NCI-H146 treated with DMSO at 0.1 percent for 48 hours (cell line): ENCODE results near the gene NT5C2.

Experiments
- DNase-seq: peaks from one replicate; lab custom pipeline; 2025; ENCODE audit not compliant: unreplicated experiment; lab: John Stamatoyannopoulos, UW

NT5C2 gene

DNA sequence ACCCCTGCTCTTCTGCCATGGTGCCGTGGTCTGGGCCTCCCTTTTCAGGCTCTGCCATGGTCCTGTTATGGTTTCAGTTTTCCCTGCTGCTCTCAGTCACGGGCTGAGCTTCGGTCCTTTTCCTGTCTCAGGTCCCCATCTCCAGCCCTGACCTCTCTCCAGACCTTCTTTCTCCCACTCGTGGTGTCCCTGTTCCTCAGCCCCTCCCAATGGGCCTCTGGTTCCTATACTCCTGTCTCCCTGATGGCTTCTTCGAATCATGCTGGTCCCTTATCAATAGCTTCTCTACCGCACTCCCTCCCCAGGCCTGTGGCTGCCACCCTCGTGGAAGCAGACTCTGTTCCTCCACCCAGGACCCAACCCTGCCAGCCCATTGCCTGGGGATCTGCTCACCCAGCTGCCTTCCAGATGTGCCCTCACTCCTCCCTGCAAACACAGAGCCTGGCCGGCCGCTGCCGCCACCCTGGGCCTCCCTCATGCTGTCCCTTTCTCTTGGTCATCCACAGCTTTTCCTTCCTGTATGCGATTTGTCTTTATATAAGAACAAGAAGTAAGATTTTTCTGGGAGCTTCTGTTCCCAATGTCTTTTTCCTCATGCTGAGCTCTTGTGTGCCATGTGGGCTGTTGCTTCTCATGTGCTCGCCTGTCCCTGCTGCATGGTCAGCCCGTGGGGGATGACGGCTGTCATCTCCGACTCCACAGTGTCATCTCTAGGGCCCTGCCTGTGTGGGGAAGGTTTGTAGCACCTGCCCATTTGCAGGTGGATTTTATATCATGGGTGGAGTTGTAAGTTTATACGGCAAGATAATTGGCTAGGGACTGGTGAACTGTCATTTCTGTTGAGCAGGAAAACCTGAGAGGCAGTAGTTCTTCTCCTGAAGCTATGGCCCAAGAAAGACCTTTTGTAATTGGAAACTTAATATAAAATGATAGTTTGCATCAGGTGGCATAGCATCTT, 126.7 kb downstream of the NT5C2 start:
- no peak for DNase-seq

DNA sequence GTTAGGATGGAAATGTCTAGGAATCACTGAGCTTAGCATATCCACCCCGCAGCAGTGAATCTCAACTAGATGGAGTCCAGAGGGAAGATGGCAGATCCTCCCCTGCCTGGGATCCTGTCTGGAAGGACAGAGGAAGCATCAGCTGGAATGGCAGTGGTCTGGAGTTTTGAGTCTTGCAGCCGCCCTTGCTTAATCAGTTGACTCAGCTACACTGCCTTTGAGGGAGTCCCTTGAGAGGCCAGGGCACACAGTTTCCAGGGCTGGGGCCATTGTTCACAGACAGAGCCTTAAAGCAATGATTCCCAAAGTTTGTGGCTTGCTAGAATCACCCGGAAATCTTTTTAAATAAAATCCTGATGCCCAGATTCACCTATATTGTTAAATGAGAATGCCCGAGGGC, 128.1 kb downstream of the NT5C2 start:
- no peak for DNase-seq

DNA sequence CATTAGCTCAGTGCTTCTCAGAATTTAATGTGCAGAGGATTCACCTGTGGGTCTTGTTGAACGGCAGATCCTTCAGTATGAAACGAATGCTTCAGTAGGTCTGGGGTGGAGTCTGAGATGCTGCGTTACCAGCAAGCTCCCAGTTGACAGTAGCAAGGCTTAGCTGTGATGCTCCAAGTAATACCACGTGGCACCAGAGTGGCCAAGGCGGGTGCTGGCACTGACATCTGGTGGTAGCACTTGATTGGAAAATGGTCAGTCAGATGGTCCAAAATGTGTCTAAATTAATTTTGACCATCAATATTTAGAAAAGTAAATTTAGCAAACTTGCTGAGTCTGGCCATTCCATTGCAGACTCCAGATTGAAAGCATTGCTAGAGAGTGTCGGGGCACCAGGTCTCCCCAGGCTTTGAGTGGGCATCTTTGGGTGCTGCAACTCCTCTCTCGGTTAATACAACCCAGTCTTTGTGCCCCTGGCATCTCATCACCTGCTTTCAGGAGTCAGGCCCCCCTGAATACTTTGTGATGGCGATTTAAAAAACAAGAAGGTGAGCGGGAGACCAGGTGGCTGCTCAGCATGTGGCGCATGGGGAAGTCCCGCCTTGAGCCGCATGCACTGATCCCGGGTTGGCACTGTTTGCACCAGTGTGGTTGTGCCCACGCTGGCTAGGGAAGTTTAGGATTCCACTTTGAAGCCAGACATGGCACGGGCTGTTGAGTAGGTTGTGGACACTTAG, 130.1 kb downstream of the NT5C2 start:
- no peak for DNase-seq

- DNase-seq, result no peak
Measured at GRCh38 chr10:103060575-103060974, 132.5 kb downstream of the NT5C2 start.

DNA sequence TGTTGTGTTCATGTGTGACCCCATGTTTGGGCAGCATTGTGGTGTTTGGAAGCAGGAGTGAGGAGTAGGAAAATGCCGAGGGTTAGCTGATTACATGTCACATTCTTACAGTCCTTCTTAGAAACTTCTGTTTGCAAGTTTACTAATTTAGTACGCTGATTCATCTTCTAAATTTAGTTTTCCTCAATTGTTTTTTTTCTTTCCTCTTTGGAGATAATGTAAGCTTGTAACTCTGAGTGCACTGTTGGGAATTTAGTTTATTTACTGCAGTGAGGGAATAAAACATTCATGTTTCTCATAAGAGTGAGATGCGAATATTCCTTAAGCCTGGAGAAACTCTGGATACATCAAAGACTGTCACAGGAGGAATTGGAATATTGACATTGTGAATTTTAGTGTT, 135.0 kb downstream of the NT5C2 start:
- DNase-seq, result no peak

- DNase-seq, result no peak
Measured at GRCh38 chr10:103055105-103055504, 138.0 kb downstream of the NT5C2 start.

GRCh38 chr10:103054621-103055020, 138.5 kb downstream of the NT5C2 start:
- no peak for DNase-seq

- peak; percentile 55 for DNase-seq
Measured at GRCh38 chr10:103053659-103054581, 139.2 kb downstream of the NT5C2 start.

GRCh38 chr10:103049237-103049636, 143.8 kb downstream of the NT5C2 start:
- no peak for DNase-seq

DNA sequence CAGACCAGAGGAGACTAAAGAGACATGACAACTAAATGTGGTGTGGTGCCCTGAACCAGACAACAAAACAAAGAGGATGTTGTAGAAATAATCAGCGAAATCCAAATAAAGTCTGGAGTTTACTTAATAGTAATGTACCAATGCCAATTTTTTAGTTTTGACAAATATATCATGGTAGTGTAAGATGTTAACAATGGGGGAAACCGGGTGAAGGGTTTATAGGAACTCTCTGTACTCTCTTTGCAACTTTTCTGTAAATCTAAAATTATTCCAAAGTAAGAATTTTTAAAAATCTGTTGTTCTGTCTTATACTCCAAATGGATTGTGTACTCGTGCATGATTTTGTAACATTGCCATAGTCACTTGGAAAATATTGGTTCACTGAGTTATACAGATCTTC, 145.7 kb downstream of the NT5C2 start:
- DNase-seq, result no peak

- DNase-seq, result no peak
Measured at GRCh38 chr10:103045961-103046360, 147.1 kb downstream of the NT5C2 start.

DNA sequence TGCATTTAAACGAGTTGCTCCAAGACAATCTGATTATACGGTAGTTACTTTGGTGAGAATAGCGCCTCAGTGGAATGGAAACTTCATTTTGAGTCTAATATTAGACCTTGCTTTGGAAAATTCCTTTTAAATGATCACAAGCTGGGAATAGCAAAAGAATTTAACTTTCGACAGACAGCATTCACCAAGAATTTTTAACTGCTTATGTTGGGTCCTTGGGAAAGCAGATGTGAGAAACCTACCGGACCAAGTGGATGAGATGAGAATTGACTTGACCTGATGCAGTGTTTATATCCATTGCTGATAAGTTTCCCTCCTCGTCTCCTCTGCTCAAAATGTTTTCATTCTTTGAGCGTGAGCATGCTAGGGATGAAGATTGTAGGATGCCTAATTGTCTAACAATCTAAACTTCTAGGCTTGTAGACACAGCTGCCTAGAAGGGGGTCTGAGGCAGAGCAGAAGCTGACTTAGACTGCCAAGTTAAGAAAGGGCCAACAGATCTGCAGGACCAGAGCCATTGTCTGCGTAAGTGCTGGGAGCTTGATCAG, 148.1 kb downstream of the NT5C2 start:
- no peak for DNase-seq

- DNase-seq, result no peak
Measured at GRCh38 chr10:103042908-103043307, 150.2 kb downstream of the NT5C2 start.

- no peak for DNase-seq
Measured at GRCh38 chr10:103042129-103042528, 150.9 kb downstream of the NT5C2 start.

DNA sequence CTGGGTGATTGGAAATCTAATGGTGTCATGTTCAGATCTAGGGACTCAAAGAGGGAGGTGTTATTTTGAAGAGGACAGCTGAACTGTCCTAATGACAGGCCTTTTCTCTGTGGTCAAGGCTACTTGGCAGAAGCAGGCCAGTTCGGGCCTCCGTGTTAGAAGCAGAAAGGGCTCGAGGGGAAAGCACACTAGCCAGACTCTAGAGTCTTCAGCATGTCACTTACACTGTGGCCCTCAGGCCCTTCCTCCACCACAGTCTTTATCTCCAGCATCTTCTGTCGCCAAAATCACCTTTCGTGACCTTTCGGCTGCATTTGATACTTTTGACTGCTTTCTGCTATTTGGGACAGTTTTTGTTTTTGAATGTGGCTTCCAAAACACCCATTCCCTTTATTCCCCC, 151.7 kb downstream of the NT5C2 start:
- no peak for DNase-seq

DNA sequence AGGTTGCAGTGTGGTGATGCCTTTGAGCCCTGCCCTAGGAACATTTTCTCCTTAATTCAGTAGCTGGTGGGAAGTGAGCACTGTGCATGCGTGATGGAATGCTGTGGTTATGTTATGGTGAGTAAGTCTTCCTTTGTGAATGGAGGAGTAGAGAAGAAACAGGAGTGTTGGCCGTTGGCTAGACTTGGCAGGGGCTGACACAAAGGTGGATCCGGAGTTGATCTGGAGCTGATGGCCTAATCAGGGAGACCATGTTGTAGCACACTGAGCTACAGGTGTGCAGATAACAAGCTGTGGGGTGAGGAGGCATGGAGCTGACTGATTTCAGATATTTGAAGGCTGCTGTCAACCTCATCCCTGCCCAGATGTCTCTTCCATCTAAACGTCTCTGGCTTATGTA, 152.7 kb downstream of the NT5C2 start:
- DNase-seq, result no peak

DNA sequence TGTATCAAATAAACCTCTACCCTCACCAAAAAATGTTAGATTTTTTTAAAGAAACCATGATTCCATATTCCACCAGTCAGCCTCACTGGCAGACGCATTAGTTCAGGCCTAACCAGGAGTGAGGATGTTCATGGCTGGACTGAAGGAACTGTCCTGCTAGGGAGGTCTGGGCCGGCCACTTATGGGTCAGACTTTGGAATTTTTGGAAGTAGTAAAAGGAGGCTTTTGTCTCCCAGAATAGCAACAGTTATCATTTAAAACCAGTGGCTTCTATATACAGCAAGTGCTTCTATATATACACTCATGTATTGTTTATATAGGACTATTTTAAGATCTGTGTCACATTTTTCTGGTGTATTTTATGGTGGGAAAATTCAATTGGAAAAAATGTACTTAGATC, 154.5 kb downstream of the NT5C2 start:
- no peak for DNase-seq
